Measurements from ENCODE around the gene LHFPL3.

LHFPL3 gene

DNA sequence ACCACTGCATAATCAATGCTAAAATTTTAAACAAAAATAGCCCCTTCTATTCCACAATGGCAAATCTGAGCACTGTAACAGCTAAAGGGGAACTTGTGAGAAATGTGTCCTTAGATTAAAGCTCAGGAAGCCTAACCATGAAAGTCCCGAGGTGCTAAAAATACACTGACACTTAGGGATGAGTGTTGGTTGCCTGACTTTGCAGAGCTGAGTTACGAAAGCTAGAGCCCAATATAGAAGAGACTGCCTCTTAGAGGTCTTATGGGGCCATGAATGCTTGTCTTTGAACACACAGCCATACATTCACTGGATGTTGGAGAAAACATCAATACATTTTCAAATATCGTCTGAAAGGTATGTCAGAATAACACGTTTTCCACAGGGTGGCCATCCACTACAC is 209.7 kb downstream of the LHFPL3 start:
- no peaks in the 10 kb centered on the region for H3K79me1 ChIP-seq (ENCODE audit: low read length)
- no peak overlapping the region for H2BK5ac ChIP-seq (ENCODE audit: low read depth, low read length, poor library complexity)
- H4K8ac ChIP-seq (ENCODE audit: low read depth, low read length): no peak overlapping the region
- H3K9me3 ChIP-seq (ENCODE audit: insufficient read depth, low read depth, low read length): no peaks in the 10 kb centered on the region
- H3K4ac ChIP-seq (ENCODE audit: low read depth, low read length): no peak overlapping the region
- no peaks in the 10 kb centered on the region for H3K4me1 ChIP-seq (ENCODE audit: control insufficient read depth in 1 of 2, insufficient read depth in 2 of 2, low read length in 2 of 2)
- no peaks in the 10 kb centered on the region for H3K27me3 ChIP-seq (ENCODE audit: insufficient read depth, low read length)
- H3K4me3 ChIP-seq (ENCODE audit: low read depth, low read length): no peak overlapping the region
- no peak overlapping the region for H3K23ac ChIP-seq (ENCODE audit: low read length)
- H2AK5ac ChIP-seq (ENCODE audit: low read length): no peak overlapping the region
- H3K9ac ChIP-seq (ENCODE audit: low read length): no peak overlapping the region
- H3K4me2 ChIP-seq (ENCODE audit: low read length): no peak overlapping the region
- H3K27ac ChIP-seq (ENCODE audit: low read depth, low read length): no peak overlapping the region
- H3K18ac ChIP-seq (ENCODE audit: low read length): no peak overlapping the region
- H4K12ac ChIP-seq (ENCODE audit: low read depth, low read length): no peak overlapping the region
- H3K79me2 ChIP-seq (ENCODE audit: control insufficient read depth, insufficient read depth, low read length, poor library complexity): no peaks in the 10 kb centered on the region
- H2BK120ac ChIP-seq (ENCODE audit: insufficient read depth, low read length, poor library complexity): no peak overlapping the region
- DNase-seq: no peak
- H3K36me3 ChIP-seq (ENCODE audit: control insufficient read depth in 1 of 2, insufficient read depth in 2 of 2, low read length in 2 of 2): no peaks in the 10 kb centered on the region
- no peak overlapping the region for H2AFZ ChIP-seq (ENCODE audit: insufficient read depth, low read length, poor library complexity)
- no peak overlapping the region for H4K91ac ChIP-seq (ENCODE audit: low read depth, low read length)
- no peak overlapping the region for H3K14ac ChIP-seq (ENCODE audit: low read length)
- H2BK12ac ChIP-seq (ENCODE audit: low read length): no peak overlapping the region
- whole genome bisulfite sequencing (ENCODE audit: extremely low coverage, insufficient coverage, insufficient read length): no CpG with 5 or more reads among the region's 4 CpGs

DNA sequence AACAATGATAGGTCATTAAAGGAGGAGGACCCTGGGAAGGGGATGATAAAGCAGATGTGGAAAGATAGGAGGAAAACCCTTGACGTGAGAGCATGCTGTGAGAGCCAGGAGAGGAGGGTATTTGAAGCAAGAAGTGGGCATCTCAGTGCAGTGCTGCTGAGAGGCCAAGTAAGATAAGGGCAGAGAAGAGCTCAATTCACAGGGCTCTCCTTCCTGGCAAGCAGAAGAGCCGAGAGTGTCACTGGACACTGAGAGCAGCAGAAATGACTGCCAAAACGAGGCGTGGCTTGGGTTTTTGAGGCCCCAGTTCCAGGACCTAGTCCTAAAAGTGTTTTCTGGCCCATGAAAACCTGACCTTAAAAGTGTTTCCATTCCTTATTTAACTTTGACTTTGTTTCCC is 213.5 kb downstream of the LHFPL3 start:
- no peak overlapping the region for H4K91ac ChIP-seq (ENCODE audit: low read depth, low read length)
- no peak overlapping the region for H2BK5ac ChIP-seq (ENCODE audit: low read depth, low read length, poor library complexity)
- no peak overlapping the region for H4K12ac ChIP-seq (ENCODE audit: low read depth, low read length)
- no peaks in the 10 kb centered on the region for H3K4me1 ChIP-seq (ENCODE audit: control insufficient read depth in 1 of 2, insufficient read depth in 2 of 2, low read length in 2 of 2)
- H2BK12ac ChIP-seq (ENCODE audit: low read length): no peak overlapping the region
- no peaks in the 10 kb centered on the region for H3K9me3 ChIP-seq (ENCODE audit: insufficient read depth, low read depth, low read length)
- no peak overlapping the region for H3K4me2 ChIP-seq (ENCODE audit: low read length)
- no peak overlapping the region for H3K23ac ChIP-seq (ENCODE audit: low read length)
- no peak overlapping the region for H3K18ac ChIP-seq (ENCODE audit: low read length)
- no peak overlapping the region for H3K9ac ChIP-seq (ENCODE audit: low read length)
- H4K8ac ChIP-seq (ENCODE audit: low read depth, low read length): no peak overlapping the region
- no peak overlapping the region for H2AK5ac ChIP-seq (ENCODE audit: low read length)
- H3K4ac ChIP-seq (ENCODE audit: low read depth, low read length): no peak overlapping the region
- H3K79me2 ChIP-seq (ENCODE audit: control insufficient read depth, insufficient read depth, low read length, poor library complexity): no peaks in the 10 kb centered on the region
- no peak for DNase-seq
- H3K14ac ChIP-seq (ENCODE audit: low read length): no peak overlapping the region
- H3K79me1 ChIP-seq (ENCODE audit: low read length): no peaks in the 10 kb centered on the region
- H3K36me3 ChIP-seq (ENCODE audit: control insufficient read depth in 1 of 2, insufficient read depth in 2 of 2, low read length in 2 of 2): no peaks in the 10 kb centered on the region
- no peak overlapping the region for H2BK120ac ChIP-seq (ENCODE audit: insufficient read depth, low read length, poor library complexity)
- H3K4me3 ChIP-seq (ENCODE audit: low read depth, low read length): no peak overlapping the region
- WGBS (ENCODE audit: extremely low coverage, insufficient coverage, insufficient read length): no CpG with 5 or more reads among the region's 4 CpGs
- H2AFZ ChIP-seq (ENCODE audit: insufficient read depth, low read length, poor library complexity): no peak overlapping the region
- H3K27me3 ChIP-seq (ENCODE audit: insufficient read depth, low read length): no peaks in the 10 kb centered on the region
- H3K27ac ChIP-seq (ENCODE audit: low read depth, low read length): no peak overlapping the region

DNA sequence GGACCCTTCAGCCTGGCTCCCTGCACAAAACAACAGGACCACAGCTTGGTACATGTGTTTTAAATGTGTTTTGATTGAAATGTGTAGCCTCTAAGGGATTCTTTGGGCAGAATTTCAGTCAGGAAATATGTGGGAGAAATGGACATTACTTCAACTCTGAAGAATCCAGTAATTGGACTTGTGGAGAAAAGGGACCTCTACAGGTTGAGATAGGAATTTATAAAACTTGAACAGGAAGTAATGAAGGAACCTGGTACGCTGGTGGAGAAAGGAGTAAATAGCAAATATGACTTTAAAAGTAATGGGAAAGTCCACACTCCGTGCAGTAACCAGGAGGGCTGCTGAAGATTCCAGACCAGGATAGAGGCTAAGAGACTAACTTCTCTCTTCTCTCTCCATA is 220.5 kb downstream of the LHFPL3 start:
- H2AFZ ChIP-seq (ENCODE audit: insufficient read depth, low read length, poor library complexity): no peak overlapping the region
- H3K4me2 ChIP-seq (ENCODE audit: low read length): no peak overlapping the region
- H4K12ac ChIP-seq (ENCODE audit: low read depth, low read length): no peak overlapping the region
- no peak overlapping the region for H3K23ac ChIP-seq (ENCODE audit: low read length)
- no peak overlapping the region for H3K14ac ChIP-seq (ENCODE audit: low read length)
- H2BK5ac ChIP-seq (ENCODE audit: low read depth, low read length, poor library complexity): no peak overlapping the region
- no peak overlapping the region for H2AK5ac ChIP-seq (ENCODE audit: low read length)
- H3K4me3 ChIP-seq (ENCODE audit: low read depth, low read length): no peak overlapping the region
- no peak overlapping the region for H4K91ac ChIP-seq (ENCODE audit: low read depth, low read length)
- H4K8ac ChIP-seq (ENCODE audit: low read depth, low read length): no peak overlapping the region
- no peaks in the 10 kb centered on the region for H3K79me1 ChIP-seq (ENCODE audit: low read length)
- H3K27me3 ChIP-seq (ENCODE audit: insufficient read depth, low read length): no peaks in the 10 kb centered on the region
- no peak overlapping the region for H2BK12ac ChIP-seq (ENCODE audit: low read length)
- H3K4ac ChIP-seq (ENCODE audit: low read depth, low read length): no peak overlapping the region
- H3K9ac ChIP-seq (ENCODE audit: low read length): no peak overlapping the region
- no CpG with 5 or more reads among the region's 2 CpGs for WGBS (ENCODE audit: extremely low coverage, insufficient coverage, insufficient read length)
- H2BK120ac ChIP-seq (ENCODE audit: insufficient read depth, low read length, poor library complexity): no peak overlapping the region
- H3K9me3 ChIP-seq (ENCODE audit: insufficient read depth, low read depth, low read length): no peaks in the 10 kb centered on the region
- no peaks in the 10 kb centered on the region for H3K36me3 ChIP-seq (ENCODE audit: control insufficient read depth in 1 of 2, insufficient read depth in 2 of 2, low read length in 2 of 2)
- no peak overlapping the region for H3K18ac ChIP-seq (ENCODE audit: low read length)
- H3K27ac ChIP-seq (ENCODE audit: low read depth, low read length): no peak overlapping the region
- H3K4me1 ChIP-seq (ENCODE audit: control insufficient read depth in 1 of 2, insufficient read depth in 2 of 2, low read length in 2 of 2): no peaks in the 10 kb centered on the region
- DNase-seq: no peak
- H3K79me2 ChIP-seq (ENCODE audit: control insufficient read depth, insufficient read depth, low read length, poor library complexity): no peaks in the 10 kb centered on the region

DNA sequence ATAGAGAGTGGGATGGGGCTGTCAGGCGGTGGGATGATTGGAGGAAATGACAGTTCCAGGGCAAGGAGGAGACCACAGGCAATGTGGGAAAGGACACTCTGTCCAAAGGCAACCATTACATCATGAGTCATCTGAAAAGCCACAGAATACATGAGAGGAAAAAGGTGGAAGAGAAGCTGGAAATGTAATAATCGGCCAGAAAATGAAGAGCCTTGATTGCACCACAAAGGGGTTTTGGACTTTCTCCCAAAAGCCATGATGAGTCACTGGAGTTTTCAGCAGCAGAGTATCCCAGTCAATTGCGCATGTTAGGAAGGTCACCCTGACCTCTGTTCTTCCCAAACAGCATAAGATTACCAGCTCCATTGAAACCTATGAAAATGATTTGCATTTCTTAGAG is 222.0 kb downstream of the LHFPL3 start:
- H3K9ac ChIP-seq (ENCODE audit: low read length): no peak overlapping the region
- no peak overlapping the region for H2BK12ac ChIP-seq (ENCODE audit: low read length)
- H2BK120ac ChIP-seq (ENCODE audit: insufficient read depth, low read length, poor library complexity): no peak overlapping the region
- no peaks in the 10 kb centered on the region for H3K79me2 ChIP-seq (ENCODE audit: control insufficient read depth, insufficient read depth, low read length, poor library complexity)
- DNase-seq: no peak
- H3K23ac ChIP-seq (ENCODE audit: low read length): no peak overlapping the region
- no peaks in the 10 kb centered on the region for H3K27me3 ChIP-seq (ENCODE audit: insufficient read depth, low read length)
- no peak overlapping the region for H3K4me3 ChIP-seq (ENCODE audit: low read depth, low read length)
- no peak overlapping the region for H3K27ac ChIP-seq (ENCODE audit: low read depth, low read length)
- H2BK5ac ChIP-seq (ENCODE audit: low read depth, low read length, poor library complexity): no peak overlapping the region
- no peaks in the 10 kb centered on the region for H3K4me1 ChIP-seq (ENCODE audit: control insufficient read depth in 1 of 2, insufficient read depth in 2 of 2, low read length in 2 of 2)
- H3K14ac ChIP-seq (ENCODE audit: low read length): no peak overlapping the region
- H2AK5ac ChIP-seq (ENCODE audit: low read length): no peak overlapping the region
- no peak overlapping the region for H3K18ac ChIP-seq (ENCODE audit: low read length)
- H3K4ac ChIP-seq (ENCODE audit: low read depth, low read length): no peak overlapping the region
- no peak overlapping the region for H4K8ac ChIP-seq (ENCODE audit: low read depth, low read length)
- no CpG with 5 or more reads among the region's 3 CpGs for WGBS (ENCODE audit: extremely low coverage, insufficient coverage, insufficient read length)
- H3K36me3 ChIP-seq (ENCODE audit: control insufficient read depth in 1 of 2, insufficient read depth in 2 of 2, low read length in 2 of 2): no peaks in the 10 kb centered on the region
- no peak overlapping the region for H4K12ac ChIP-seq (ENCODE audit: low read depth, low read length)
- H4K91ac ChIP-seq (ENCODE audit: low read depth, low read length): no peak overlapping the region
- H3K9me3 ChIP-seq (ENCODE audit: insufficient read depth, low read depth, low read length): no peaks in the 10 kb centered on the region
- no peak overlapping the region for H3K4me2 ChIP-seq (ENCODE audit: low read length)
- no peaks in the 10 kb centered on the region for H3K79me1 ChIP-seq (ENCODE audit: low read length)
- H2AFZ ChIP-seq (ENCODE audit: insufficient read depth, low read length, poor library complexity): no peak overlapping the region

All from trophoblast cell (in vitro differentiated cells and primary cell).